Psoas muscle (tissue), 8 donors: ENCODE results near the gene NLRC5. TPM values are rescaled to one million over a fixed set of nuclear protein-coding genes. Genes with fewer than 3 reads are reported as not detected.

Experiments
- ATAC-seq, 4 donors: fragments of 200-7000 bp; cut with Tn5 transposase; one replicate each; pipeline ENCODE4 v1.9.1; 2020; ENCODE audit warnings: moderate library complexity in 3 of 4, mild to moderate bottlenecking in 2 of 4
- DNase-seq, 2 donors: peaks; one replicate each; pipeline ENCODE4 v3.0.0-alpha.2; 2020
- H3K27ac ChIP-seq: fragments of 200-600 bp; one replicate; pipeline ENCODE4 v1.8.0; 2022
- H3K27me3 ChIP-seq, 3 donors: fragments of 200-600 bp in 1 of 3; one replicate each; pipeline versions ENCODE4 v1.6.1 to v1.8.0; 2013 to 2022; ENCODE audit warnings: low read length in 2 of 3, mild to moderate bottlenecking in 2 of 3, moderate library complexity in 1 of 3; ENCODE audit not compliant: insufficient read depth in 3 of 3
- H3K36me3 ChIP-seq, 2 donors: fragments of 200-600 bp in 1 of 2; one replicate each; pipeline versions ENCODE4 v1.6.1 to v1.8.0; 2013 to 2022; ENCODE audit warnings: low read depth in 1 of 2, mild to moderate bottlenecking in 1 of 2, moderate library complexity in 1 of 2; ENCODE audit not compliant: insufficient read depth in 1 of 2
- H3K4me1 ChIP-seq: fragments of 200-600 bp; one replicate; pipeline ENCODE4 v1.8.0; 2022
- H3K4me3 ChIP-seq: fragments of 200-600 bp; one replicate; pipeline ENCODE4 v1.8.0; 2022; ENCODE audit warnings: mild to moderate bottlenecking
- H3K9me3 ChIP-seq: fragments of 200-600 bp; one replicate; pipeline ENCODE4 v1.8.0; 2022
- WGBS, 3 donors: extraction: QIAGEN DNeasy Blood & Tissue Kit; methylation state at CpG; one replicate each; pipeline versions ENCODE4 v1.1.6 to v1.1.7; 2013; 5-methylcytosine and 5-hydroxymethylcytosine counted together
- intact Hi-C, 2 donors: fragments of 100-400 bp; cut with DNase I; formaldehyde crosslinking; loops; one replicate each; pipeline versions ENCODE4 v1.11.0 to v1.14.2; 2022
- polyA plus RNA-seq, 3 donors: library from polyadenylated mRNA; stranded (reverse); fragments of 200-250 nt; gene quantifications; one replicate each; pipeline ENCODE4 v1.2.3, GENCODE V29; 2013
- total RNA-seq, 4 donors: library from RNA; stranded (reverse); fragmentation: NEBNext Ultra II Directional in 2 of 4; extraction: Animal tissue kit (Norgen Biotek cat#: 25700) in 2 of 4; gene quantifications; one replicate each; pipeline versions ENCODE4 v1.2.1 to v1.2.4, GENCODE V29; 2021 to 2023
- TF ChIP-seq, protein P1 (sequence below): fragments of 200-600 bp; IDR thresholded peaks from one replicate; pipeline ENCODE4 v1.8.0; 2022; ENCODE audit warnings: antibody characterized with exemption
- donor health status: healthy with polysubstance abuse.
- donor health status: DM: no; HTN: no; CAD: no; lungs with moderate emphysema.
- donor health status: Bipolar disorder and iron deficiency.
- donor health status: healthy.
- donor health status: DM: yes; HTN: yes; CAD: no.
- donor health status: DM: no; HTN: no; CAD: no.
- donor health status: DM: no; HTN: no; CAD: no.
- donor health status: DM: yes; HTN: yes; CAD: no.

Gene NLRC5
- total and polyA plus RNA-seq, 7 donors: 2.3 to 13.6 (median 6.4) TPM

DNA sequence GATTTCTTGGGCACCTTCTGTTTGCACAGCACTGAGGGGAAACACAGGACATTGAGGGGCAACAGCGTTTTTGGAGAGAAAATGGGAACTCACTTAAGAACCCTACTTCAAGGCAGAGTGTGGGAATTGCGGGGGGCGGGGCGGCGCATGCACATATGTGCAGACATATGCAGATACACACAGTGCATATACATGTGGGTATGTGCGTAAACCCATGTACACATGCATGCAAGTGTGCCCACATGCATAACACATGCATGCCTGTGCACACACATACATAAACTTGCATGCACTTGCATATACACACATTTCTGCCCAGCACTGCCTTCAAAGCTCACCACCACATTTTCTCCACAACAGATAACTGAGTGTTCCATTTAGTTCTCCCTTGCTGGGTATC lies 32.4 kb downstream of the NLRC5 start:
- DNase-seq (no peak), ATAC-seq (no peak)
- Histone ChIP-seq H3K27me3 (no peaks in the 10 kb centered on the region), H3K27ac (no peak overlapping the region), H3K4me1 (no peaks in the 10 kb centered on the region), H3K4me3 (no peak overlapping the region), H3K9me3 (no peaks in the 10 kb centered on the region), H3K36me3 (no peaks in the 10 kb centered on the region)
- intact Hi-C loops: no loop called here
- 90 to 94% (median 91%) methylated on average over 6 of the region's 6 CpGs for WGBS, 3 donors
- TF ChIP-seq, protein P1, sequence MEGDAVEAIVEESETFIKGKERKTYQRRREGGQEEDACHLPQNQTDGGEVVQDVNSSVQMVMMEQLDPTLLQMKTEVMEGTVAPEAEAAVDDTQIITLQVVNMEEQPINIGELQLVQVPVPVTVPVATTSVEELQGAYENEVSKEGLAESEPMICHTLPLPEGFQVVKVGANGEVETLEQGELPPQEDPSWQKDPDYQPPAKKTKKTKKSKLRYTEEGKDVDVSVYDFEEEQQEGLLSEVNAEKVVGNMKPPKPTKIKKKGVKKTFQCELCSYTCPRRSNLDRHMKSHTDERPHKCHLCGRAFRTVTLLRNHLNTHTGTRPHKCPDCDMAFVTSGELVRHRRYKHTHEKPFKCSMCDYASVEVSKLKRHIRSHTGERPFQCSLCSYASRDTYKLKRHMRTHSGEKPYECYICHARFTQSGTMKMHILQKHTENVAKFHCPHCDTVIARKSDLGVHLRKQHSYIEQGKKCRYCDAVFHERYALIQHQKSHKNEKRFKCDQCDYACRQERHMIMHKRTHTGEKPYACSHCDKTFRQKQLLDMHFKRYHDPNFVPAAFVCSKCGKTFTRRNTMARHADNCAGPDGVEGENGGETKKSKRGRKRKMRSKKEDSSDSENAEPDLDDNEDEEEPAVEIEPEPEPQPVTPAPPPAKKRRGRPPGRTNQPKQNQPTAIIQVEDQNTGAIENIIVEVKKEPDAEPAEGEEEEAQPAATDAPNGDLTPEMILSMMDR: no peak

DNA sequence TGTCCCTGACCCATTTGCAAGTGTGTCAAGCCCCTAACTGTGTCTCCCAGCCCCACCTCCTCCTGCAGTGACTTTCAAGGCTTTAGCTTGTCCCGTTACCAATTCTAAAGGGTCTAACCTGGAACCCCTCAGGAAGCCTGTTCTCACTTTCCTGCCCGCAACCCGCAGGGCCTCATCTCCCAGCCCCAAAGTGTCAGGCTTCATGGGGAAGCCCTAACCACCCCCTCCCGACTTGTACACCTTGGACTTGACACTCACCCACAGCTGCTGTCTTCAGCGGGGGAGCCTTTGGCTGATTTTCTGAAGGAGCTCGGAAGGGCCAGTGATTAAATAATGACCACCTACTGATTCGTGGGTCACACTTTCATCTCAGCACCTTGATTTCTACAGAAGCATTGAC lies 33.1 kb downstream of the NLRC5 start:
- H3K4me1 ChIP-seq: no peaks in the 10 kb centered on the region
- 87 to 89% (median 88%) methylated on average over 7 of the region's 7 CpGs for WGBS, 3 donors
- DNase-seq: no peak
- H3K4me3 ChIP-seq: no peak overlapping the region
- TF ChIP-seq, protein P1: no peak
- ATAC-seq: no peak
- H3K9me3 ChIP-seq: no peaks in the 10 kb centered on the region
- intact Hi-C loops: no loop called here
- no peak overlapping the region for H3K27ac ChIP-seq
- H3K36me3 ChIP-seq: no peaks in the 10 kb centered on the region
- H3K27me3 ChIP-seq: no peaks in the 10 kb centered on the region

DNA sequence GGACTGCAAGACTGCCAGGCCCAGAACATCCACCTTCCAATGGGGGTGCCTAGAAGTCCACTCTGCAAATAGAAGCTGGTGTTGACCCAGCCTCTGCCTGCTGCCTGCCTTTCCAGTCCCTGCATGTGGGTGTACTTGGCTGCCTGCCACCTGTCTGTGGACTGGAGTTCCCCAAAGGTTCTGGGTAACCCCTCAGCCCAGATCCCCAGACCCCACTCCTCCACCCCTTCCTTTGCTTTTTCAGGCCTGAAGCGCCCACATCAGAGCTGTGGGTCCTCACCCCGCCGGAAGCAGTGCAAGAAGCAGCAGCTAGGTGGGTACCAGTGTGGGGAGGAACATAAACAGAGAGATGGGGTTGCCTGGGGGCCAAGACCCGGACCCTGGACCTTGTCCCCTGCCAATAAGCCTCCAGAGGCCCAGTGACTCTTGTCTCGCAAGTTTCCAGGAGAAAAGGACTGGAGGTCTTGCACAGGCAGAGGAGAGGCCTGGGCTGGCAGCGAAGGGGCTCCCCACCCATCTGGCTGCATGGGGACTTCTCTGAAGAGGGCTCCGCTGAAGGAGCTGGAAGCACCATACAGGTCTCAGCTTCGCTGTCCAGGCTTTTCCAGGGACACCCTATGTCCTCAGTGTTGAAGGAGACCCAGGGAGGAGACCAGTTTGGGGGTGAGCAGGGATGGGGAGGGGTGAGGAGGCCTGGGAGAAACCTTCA lies 34.3 kb downstream of the NLRC5 start:
- H3K27ac ChIP-seq: no peak overlapping the region
- no peak overlapping the region for H3K4me3 ChIP-seq
- no peaks in the 10 kb centered on the region for H3K4me1 ChIP-seq
- ATAC-seq (no peak), DNase-seq (no peak)
- no peaks in the 10 kb centered on the region for H3K36me3 ChIP-seq
- no peaks in the 10 kb centered on the region for H3K9me3 ChIP-seq
- intact Hi-C loops: no loop called here
- 85 to 93% (median 91%) methylated on average over 8 of the region's 8 CpGs for WGBS, 3 donors
- TF ChIP-seq, protein P1: no peak
- no peaks in the 10 kb centered on the region for H3K27me3 ChIP-seq

DNA sequence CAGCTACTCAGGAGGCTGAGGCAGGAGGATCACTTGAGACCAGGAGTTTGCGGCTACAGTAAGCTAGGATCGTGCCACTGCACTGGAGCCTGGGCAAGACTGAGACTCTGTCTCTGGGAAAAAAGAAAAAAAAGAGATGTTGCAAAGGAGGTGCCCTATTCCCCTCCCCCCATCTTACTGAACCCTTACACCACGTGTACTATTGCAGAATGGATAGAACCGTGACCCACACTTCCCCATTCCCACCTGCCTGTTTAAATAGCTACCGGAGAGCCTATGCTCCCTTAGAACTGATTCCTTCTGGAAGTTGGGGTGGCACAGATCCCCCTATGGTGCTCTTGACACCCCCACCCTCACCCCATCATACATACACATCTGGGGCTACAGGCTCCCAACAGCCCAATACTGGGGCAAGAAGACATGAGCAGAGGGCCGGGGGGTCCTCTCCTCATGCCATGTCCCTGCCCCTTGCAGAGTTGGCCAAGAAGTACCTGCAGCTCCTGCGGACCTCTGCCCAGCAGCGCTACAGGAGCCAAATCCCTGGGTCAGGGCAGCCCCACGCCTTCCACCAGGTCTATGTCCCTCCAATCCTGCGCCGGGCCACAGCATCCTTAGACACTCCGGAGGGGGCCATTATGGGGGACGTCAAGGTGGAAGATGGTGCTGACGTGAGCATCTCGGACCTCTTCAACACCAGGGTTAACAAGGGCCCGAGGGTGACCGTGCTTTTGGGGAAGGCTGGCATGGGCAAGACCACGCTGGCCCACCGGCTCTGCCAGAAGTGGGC lies 35.7 kb downstream of the NLRC5 start:
- Histone ChIP-seq H3K4me1 (no peaks in the 10 kb centered on the region), H3K27me3 (no peaks in the 10 kb centered on the region), H3K4me3 (no peak overlapping the region), H3K36me3 (no peaks in the 10 kb centered on the region), H3K9me3 (no peaks in the 10 kb centered on the region), H3K27ac (no peak overlapping the region)
- WGBS, 3 donors: 86 to 90% (median 88%) methylated on average over 19 of the region's 19 CpGs
- no peak for DNase-seq
- TF ChIP-seq, protein P1: no peak
- ATAC-seq: no peak
- intact Hi-C loops: no loop called here
